ENCODE measurements around the gene CAMSAP1.

DNA sequence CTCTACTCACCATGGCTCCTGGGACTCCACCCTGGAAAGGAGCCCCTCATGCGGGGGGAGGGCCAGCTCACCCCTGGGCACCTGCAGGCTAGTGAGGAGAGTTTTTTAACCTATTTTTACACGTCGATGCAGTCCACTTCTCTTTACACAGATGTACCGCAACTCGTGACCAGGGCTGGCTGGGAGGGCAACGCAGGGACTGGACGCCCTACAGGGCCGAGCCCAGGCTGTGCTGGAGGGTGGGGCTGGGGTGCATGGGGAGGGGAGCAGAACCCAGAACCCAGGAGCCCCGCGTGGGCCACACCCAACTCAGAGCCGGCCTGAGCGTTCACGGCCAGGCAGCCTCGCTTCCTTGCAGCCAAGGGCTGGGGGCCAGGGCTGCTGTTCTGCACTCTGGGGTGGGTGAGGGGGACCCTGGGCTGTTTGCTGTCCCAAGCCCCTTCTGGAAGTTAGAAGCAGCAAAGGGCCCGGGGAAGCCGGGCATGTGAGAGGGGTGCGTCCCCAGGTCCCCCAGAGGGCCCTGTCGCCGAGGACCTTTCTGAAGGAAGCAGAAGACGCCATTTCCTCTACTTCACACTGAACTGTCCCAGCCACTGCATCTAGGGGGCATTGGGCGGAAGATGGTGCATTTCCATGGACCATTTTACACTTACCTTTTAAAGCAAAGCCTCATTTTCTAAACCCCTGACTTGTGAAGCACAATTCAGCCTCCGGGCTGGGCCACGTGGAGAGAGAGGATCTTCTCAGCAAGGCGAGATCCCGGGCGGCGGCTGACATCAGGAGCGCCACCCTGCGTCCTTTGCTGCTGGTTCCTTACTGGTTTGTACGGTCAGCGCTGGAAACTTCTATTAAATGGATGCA is 114.8 kb downstream of the CAMSAP1 start:
- TF ChIP-seq POLR2AphosphoS5 (IDR thresholded peaks at IDR 0.05) (no peak), EP300 (conservative IDR thresholded peaks at IDR 0.05; ENCODE audit: poor library complexity, severe bottlenecking) (no peak), RAD21 (conservative IDR thresholded peaks at IDR 0.05) (no peak), EZH2 (IDR thresholded peaks at IDR 0.05; ENCODE audit: borderline replicate concordance, insufficient read depth, low read length, poor library complexity, severe bottlenecking) (no peak), SMC3 (conservative IDR thresholded peaks at IDR 0.05; ENCODE audit: poor library complexity) (no peak)
- TF ChIP-seq, protein P1, sequence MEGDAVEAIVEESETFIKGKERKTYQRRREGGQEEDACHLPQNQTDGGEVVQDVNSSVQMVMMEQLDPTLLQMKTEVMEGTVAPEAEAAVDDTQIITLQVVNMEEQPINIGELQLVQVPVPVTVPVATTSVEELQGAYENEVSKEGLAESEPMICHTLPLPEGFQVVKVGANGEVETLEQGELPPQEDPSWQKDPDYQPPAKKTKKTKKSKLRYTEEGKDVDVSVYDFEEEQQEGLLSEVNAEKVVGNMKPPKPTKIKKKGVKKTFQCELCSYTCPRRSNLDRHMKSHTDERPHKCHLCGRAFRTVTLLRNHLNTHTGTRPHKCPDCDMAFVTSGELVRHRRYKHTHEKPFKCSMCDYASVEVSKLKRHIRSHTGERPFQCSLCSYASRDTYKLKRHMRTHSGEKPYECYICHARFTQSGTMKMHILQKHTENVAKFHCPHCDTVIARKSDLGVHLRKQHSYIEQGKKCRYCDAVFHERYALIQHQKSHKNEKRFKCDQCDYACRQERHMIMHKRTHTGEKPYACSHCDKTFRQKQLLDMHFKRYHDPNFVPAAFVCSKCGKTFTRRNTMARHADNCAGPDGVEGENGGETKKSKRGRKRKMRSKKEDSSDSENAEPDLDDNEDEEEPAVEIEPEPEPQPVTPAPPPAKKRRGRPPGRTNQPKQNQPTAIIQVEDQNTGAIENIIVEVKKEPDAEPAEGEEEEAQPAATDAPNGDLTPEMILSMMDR (IDR thresholded peaks at IDR 0.05; ENCODE audit: poor library complexity, severe bottlenecking), result no peak
- TF ChIP-seq, protein P2, sequence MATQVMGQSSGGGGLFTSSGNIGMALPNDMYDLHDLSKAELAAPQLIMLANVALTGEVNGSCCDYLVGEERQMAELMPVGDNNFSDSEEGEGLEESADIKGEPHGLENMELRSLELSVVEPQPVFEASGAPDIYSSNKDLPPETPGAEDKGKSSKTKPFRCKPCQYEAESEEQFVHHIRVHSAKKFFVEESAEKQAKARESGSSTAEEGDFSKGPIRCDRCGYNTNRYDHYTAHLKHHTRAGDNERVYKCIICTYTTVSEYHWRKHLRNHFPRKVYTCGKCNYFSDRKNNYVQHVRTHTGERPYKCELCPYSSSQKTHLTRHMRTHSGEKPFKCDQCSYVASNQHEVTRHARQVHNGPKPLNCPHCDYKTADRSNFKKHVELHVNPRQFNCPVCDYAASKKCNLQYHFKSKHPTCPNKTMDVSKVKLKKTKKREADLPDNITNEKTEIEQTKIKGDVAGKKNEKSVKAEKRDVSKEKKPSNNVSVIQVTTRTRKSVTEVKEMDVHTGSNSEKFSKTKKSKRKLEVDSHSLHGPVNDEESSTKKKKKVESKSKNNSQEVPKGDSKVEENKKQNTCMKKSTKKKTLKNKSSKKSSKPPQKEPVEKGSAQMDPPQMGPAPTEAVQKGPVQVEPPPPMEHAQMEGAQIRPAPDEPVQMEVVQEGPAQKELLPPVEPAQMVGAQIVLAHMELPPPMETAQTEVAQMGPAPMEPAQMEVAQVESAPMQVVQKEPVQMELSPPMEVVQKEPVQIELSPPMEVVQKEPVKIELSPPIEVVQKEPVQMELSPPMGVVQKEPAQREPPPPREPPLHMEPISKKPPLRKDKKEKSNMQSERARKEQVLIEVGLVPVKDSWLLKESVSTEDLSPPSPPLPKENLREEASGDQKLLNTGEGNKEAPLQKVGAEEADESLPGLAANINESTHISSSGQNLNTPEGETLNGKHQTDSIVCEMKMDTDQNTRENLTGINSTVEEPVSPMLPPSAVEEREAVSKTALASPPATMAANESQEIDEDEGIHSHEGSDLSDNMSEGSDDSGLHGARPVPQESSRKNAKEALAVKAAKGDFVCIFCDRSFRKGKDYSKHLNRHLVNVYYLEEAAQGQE (IDR thresholded peaks at IDR 0.05; ENCODE audit: borderline replicate concordance), result no peak

All from neural cell (in vitro differentiated cells).